HG02678 (cell line): ENCODE results near the gene TSSK2.
"Not testable (repeated sequence)": the region's sequence is repeated elsewhere in the genome, so short reads cannot be mapped to it uniquely, and the experiment has no call there.

Experiments
- ATAC-seq: cut with Tn5 transposase; IDR thresholded peaks from one replicate; pipeline ENCODE4 v1.9.1; 2021; ENCODE audit warnings: mild to moderate bottlenecking, moderate library complexity; ENCODE audit not compliant: unreplicated experiment

The TSSK2 gene

GRCh38 chr22:19130959-19131684 lies at the start of gene TSSK2:
TSS of gene TSSK2 (plus strand) at chr22:19131308. CDS start at chr22:19131400, 92 bp downstream.
- no peak for ATAC-seq

- ATAC-seq = no peak
Measured at GRCh38 chr22:19081351-19081750, 49.8 kb upstream of the TSSK2 start.

- ATAC-seq = no peak
Measured at GRCh38 chr22:19082101-19082500, 49.0 kb upstream of the TSSK2 start.

- ATAC-seq = no peak
Measured at GRCh38 chr22:19082793-19083192, 48.3 kb upstream of the TSSK2 start.

- ATAC-seq = not testable (repeated sequence)
Measured at GRCh38 chr22:19084126-19084525, 47.0 kb upstream of the TSSK2 start.

GRCh38 chr22:19084586-19084985 lies 46.5 kb upstream of the TSSK2 start:
- ATAC-seq = not testable (repeated sequence)

- no peak for ATAC-seq
Measured at GRCh38 chr22:19085233-19085718, 45.8 kb upstream of the TSSK2 start.

- no peak for ATAC-seq
Measured at GRCh38 chr22:19086417-19086816, 44.7 kb upstream of the TSSK2 start.

- no peak for ATAC-seq
Measured at GRCh38 chr22:19086896-19087295, 44.2 kb upstream of the TSSK2 start.

- ATAC-seq = no peak
Measured at GRCh38 chr22:19088866-19089595, 42.1 kb upstream of the TSSK2 start.

GRCh38 chr22:19090183-19090582 lies 40.9 kb upstream of the TSSK2 start:
- no peak for ATAC-seq

GRCh38 chr22:19090586-19091127 lies 40.5 kb upstream of the TSSK2 start:
- ATAC-seq = no peak

GRCh38 chr22:19092725-19093124 lies 38.4 kb upstream of the TSSK2 start:
- no peak for ATAC-seq

- ATAC-seq = no peak
Measured at GRCh38 chr22:19094393-19094997, 36.6 kb upstream of the TSSK2 start.

GRCh38 chr22:19096555-19096954 lies 34.6 kb upstream of the TSSK2 start:
- no peak for ATAC-seq

- ATAC-seq = no peak
Measured at GRCh38 chr22:19097518-19097917, 33.6 kb upstream of the TSSK2 start.

- ATAC-seq = no peak
Measured at GRCh38 chr22:19098157-19098556, 33.0 kb upstream of the TSSK2 start.

- ATAC-seq = no peak
Measured at GRCh38 chr22:19103880-19104821, 27.0 kb upstream of the TSSK2 start.

- ATAC-seq = no peak
Measured at GRCh38 chr22:19105456-19105855, 25.7 kb upstream of the TSSK2 start.
